Activated naive CD4-positive, alpha-beta T cell treated with anti-CD3 and anti-CD28 coated beads for 36 hours (primary cell): ENCODE measurements around the gene NAA10. TPM values are rescaled to one million over a fixed set of nuclear protein-coding genes. Genes with fewer than 3 reads are reported as not detected.

ENCODE experiments used
- CTCF ChIA-PET: fragments of 350-600 bp; sonication (Branson Sonifier 250); formaldehyde crosslinking; loops from one replicate; lab custom pipeline; 2021; ENCODE audit warnings: antibody characterized with exemption; lab: Charles Lee
- DNase-seq: peaks from one replicate; pipeline ENCODE4 v3.0.0-alpha.2; 2020
- H3K27ac Mint-ChIP-seq: one replicate; pipeline ENCODE4 v1.8.0; 2021; ENCODE audit warnings: mild to moderate bottlenecking, mixed read lengths
- H3K27me3 Mint-ChIP-seq: one replicate; pipeline ENCODE4 v1.8.0; 2021; ENCODE audit warnings: low read depth, mixed read lengths
- H3K36me3 Mint-ChIP-seq: one replicate; pipeline ENCODE4 v1.8.0; 2021; ENCODE audit warnings: low read depth, mixed read lengths
- H3K4me1 Mint-ChIP-seq: one replicate; pipeline ENCODE4 v1.8.0; 2021; ENCODE audit warnings: low read depth, mixed read lengths
- H3K4me3 Mint-ChIP-seq: one replicate; pipeline ENCODE4 v1.8.0; 2021; ENCODE audit warnings: mild to moderate bottlenecking, moderate library complexity, mixed read lengths
- H3K9me3 Mint-ChIP-seq: one replicate; pipeline ENCODE4 v1.8.0; 2021; ENCODE audit warnings: mixed read lengths
- intact Hi-C: fragments of 100-400 bp; cut with micrococcal nuclease; formaldehyde crosslinking; loops from one replicate; pipeline ENCODE4 v1.15.1; 2023
- total RNA-seq, 2 experiments: library from RNA; stranded (reverse); gene quantifications; one replicate each; pipeline ENCODE4 v1.2.3, GENCODE V29; 2021

The NAA10 gene
- total RNA-seq, 2 experiments from 2014 or later, result 120 to 121 TPM

- intact Hi-C loops, result loop anchor here (1.0 to 5.0 kb wide), 9 partner anchors 13 to 506 kb away; partner anchors contain the start of genes ABCD1, BCAP31, HAUS7 and IDH3G
- no peaks in the 10 kb centered on the region for H3K9me3 Mint-ChIP-seq
- peaks cover 31% of the 10 kb centered on the region for H3K4me1 Mint-ChIP-seq
- no peaks in the 10 kb centered on the region for H3K27me3 Mint-ChIP-seq
- CTCF ChIA-PET, result interaction anchor here (0.6 to 1.8 kb wide), 4 partner anchors 9 to 77 kb away, joined by 3 to 6 read pairs (median 3); no protein-coding TSS in a partner anchor
- peak; percentile 91 for DNase-seq
- H3K27ac Mint-ChIP-seq, result peak within 1 kb of the TSS; percentile 100
- H3K36me3 Mint-ChIP-seq, result peaks cover 26% of the 10 kb centered on the region
- peak within 1 kb of the TSS; percentile 100 for H3K4me3 Mint-ChIP-seq
Measured at GRCh38 chrX:153971450-153972367, 36.9 kb upstream of the NAA10 start, which contains the start of gene HCFC1. Gene HCFC1, minus strand, starts transcription at chrX:153971818. Its CDS starts 978 bp downstream, at chrX:153970840.

GRCh38 chrX:153971124-153971449, 36.2 kb upstream of the NAA10 start:
- Mint-ChIP-seq H3K27ac (peak overlapping the region; percentile 100), H3K4me1 (peaks cover 37% of the 10 kb centered on the region), H3K9me3 (no peaks in the 10 kb centered on the region), H3K36me3 (peaks cover 26% of the 10 kb centered on the region), H3K4me3 (peak overlapping the region; percentile 100), H3K27me3 (no peaks in the 10 kb centered on the region)
- DNase-seq, result peak; percentile 90
- intact Hi-C loops, result loop anchor here (1.0 to 5.0 kb wide), 6 partner anchors 43 to 506 kb away; partner anchors contain the start of genes ABCD1, BCAP31, HAUS7 and IDH3G
- CTCF ChIA-PET, result interaction anchor here (0.6 to 1.8 kb wide), 4 partner anchors 10 to 78 kb away, joined by 3 to 6 read pairs (median 3); no protein-coding TSS in a partner anchor

GRCh38 chrX:153970357-153971123, 35.7 kb upstream of the NAA10 start:
- H3K4me3 Mint-ChIP-seq, result peak overlapping the region; percentile 100
- H3K27ac Mint-ChIP-seq, result peak overlapping the region; percentile 100
- intact Hi-C loops, result loop anchor here (1.0 to 5.0 kb wide), 6 partner anchors 42 to 507 kb away; partner anchors contain the start of genes ABCD1, BCAP31, HAUS7 and IDH3G
- CTCF ChIA-PET, result interaction anchor here (0.6 to 1.8 kb wide), 3 partner anchors 10 to 50 kb away, joined by 3 to 6 read pairs (median 3); no protein-coding TSS in a partner anchor
- no peaks in the 10 kb centered on the region for H3K27me3 Mint-ChIP-seq
- H3K36me3 Mint-ChIP-seq, result peaks cover 26% of the 10 kb centered on the region
- H3K4me1 Mint-ChIP-seq, result peaks cover 36% of the 10 kb centered on the region
- no peaks in the 10 kb centered on the region for H3K9me3 Mint-ChIP-seq
- peak; percentile 39 for DNase-seq

- CTCF ChIA-PET, result interaction anchor here (0.7 to 4.2 kb wide), 2 partner anchors 22 to 60 kb away, joined by 3 to 32 read pairs; no protein-coding TSS in a partner anchor
- Mint-ChIP-seq H3K4me1 (peaks cover 36% of the 10 kb centered on the region), H3K4me3 (peak overlapping the region; percentile 100), H3K36me3 (peaks cover 26% of the 10 kb centered on the region), H3K27ac (peak overlapping the region; percentile 100), H3K27me3 (no peaks in the 10 kb centered on the region), H3K9me3 (no peaks in the 10 kb centered on the region)
- DNase-seq, result peak; percentile 38
- intact Hi-C loops, result loop anchor here (2.0 to 5.0 kb wide), 3 partner anchors 245 to 507 kb away; partner anchors contain the start of genes ABCD1, BCAP31, HAUS7 and LAGE3
Measured at GRCh38 chrX:153969904-153970356, 35.1 kb upstream of the NAA10 start.

GRCh38 chrX:153969125-153969903, 34.5 kb upstream of the NAA10 start:
- H3K27me3 Mint-ChIP-seq, result no peaks in the 10 kb centered on the region
- peaks cover 32% of the 10 kb centered on the region for H3K4me1 Mint-ChIP-seq
- H3K27ac Mint-ChIP-seq, result peak overlapping the region; percentile 100
- H3K9me3 Mint-ChIP-seq, result no peaks in the 10 kb centered on the region
- H3K4me3 Mint-ChIP-seq, result peak overlapping the region; percentile 100
- CTCF ChIA-PET, result interaction anchor here (0.7 to 4.2 kb wide), 2 partner anchors 21 to 60 kb away, joined by 3 to 32 read pairs; no protein-coding TSS in a partner anchor
- DNase-seq, result no peak
- H3K36me3 Mint-ChIP-seq, result peaks cover 26% of the 10 kb centered on the region
- intact Hi-C loops, result no loop called here

GRCh38 chrX:153968754-153969124, 33.9 kb upstream of the NAA10 start:
- Mint-ChIP-seq H3K4me1 (peaks cover 28% of the 10 kb centered on the region), H3K4me3 (peak overlapping the region; percentile 100), H3K9me3 (no peaks in the 10 kb centered on the region), H3K27me3 (no peaks in the 10 kb centered on the region), H3K27ac (peak overlapping the region; percentile 96), H3K36me3 (peaks cover 23% of the 10 kb centered on the region)
- CTCF ChIA-PET, result interaction anchor here (0.7 to 4.2 kb wide), 3 partner anchors 21 to 52 kb away, joined by 3 to 32 read pairs (median 3); no protein-coding TSS in a partner anchor
- peak; percentile 58 for DNase-seq
- intact Hi-C loops, result no loop called here

- DNase-seq, result no peak
- peak overlapping the region; percentile 100 for H3K4me3 Mint-ChIP-seq
- peak overlapping the region; percentile 96 for H3K27ac Mint-ChIP-seq
- CTCF ChIA-PET, result interaction anchor here (0.7 to 4.2 kb wide), 4 partner anchors 20 to 52 kb away, joined by 3 to 32 read pairs (median 4); no protein-coding TSS in a partner anchor
- H3K4me1 Mint-ChIP-seq, result peaks cover 28% of the 10 kb centered on the region
- no peaks in the 10 kb centered on the region for H3K27me3 Mint-ChIP-seq
- H3K36me3 Mint-ChIP-seq, result peaks cover 23% of the 10 kb centered on the region
- intact Hi-C loops, result no loop called here
- H3K9me3 Mint-ChIP-seq, result no peaks in the 10 kb centered on the region
Measured at GRCh38 chrX:153968255-153968654, 33.4 kb upstream of the NAA10 start.

- H3K9me3 Mint-ChIP-seq, result no peaks in the 10 kb centered on the region
- CTCF ChIA-PET, result interaction anchor here (0.7 to 4.2 kb wide), 4 partner anchors 19 to 53 kb away, joined by 3 to 32 read pairs (median 4); no protein-coding TSS in a partner anchor
- intact Hi-C loops, result loop anchor here (1.0 to 2.0 kb wide), 3 partner anchors 20 to 83 kb away; no protein-coding TSS in a partner anchor
- H3K27ac Mint-ChIP-seq, result peak overlapping the region; percentile 96
- H3K4me1 Mint-ChIP-seq, result peaks cover 28% of the 10 kb centered on the region
- H3K4me3 Mint-ChIP-seq, result peak overlapping the region; percentile 100
- no peaks in the 10 kb centered on the region for H3K27me3 Mint-ChIP-seq
- peak; percentile 63 for DNase-seq
- H3K36me3 Mint-ChIP-seq, result peaks cover 23% of the 10 kb centered on the region
Measured at GRCh38 chrX:153967536-153968224, 32.8 kb upstream of the NAA10 start.

- CTCF ChIA-PET, result interaction anchor here (0.8 to 4.2 kb wide), 6 partner anchors 13 to 204 kb away, joined by 3 to 32 read pairs (median 3); no protein-coding TSS in a partner anchor
- peak overlapping the region; percentile 96 for H3K27ac Mint-ChIP-seq
- intact Hi-C loops, result loop anchor here (1.0 to 2.0 kb wide), 3 partner anchors 20 to 84 kb away; no protein-coding TSS in a partner anchor
- peak overlapping the region; percentile 100 for H3K4me3 Mint-ChIP-seq
- peaks cover 25% of the 10 kb centered on the region for H3K36me3 Mint-ChIP-seq
- no peaks in the 10 kb centered on the region for H3K9me3 Mint-ChIP-seq
- peaks cover 28% of the 10 kb centered on the region for H3K4me1 Mint-ChIP-seq
- DNase-seq, result peak; percentile 63
- H3K27me3 Mint-ChIP-seq, result no peaks in the 10 kb centered on the region
Measured at GRCh38 chrX:153966841-153967535, 32.2 kb upstream of the NAA10 start.

- CTCF ChIA-PET, result interaction anchor here (0.8 to 4.2 kb wide), 6 partner anchors 13 to 203 kb away, joined by 3 to 32 read pairs (median 3); no protein-coding TSS in a partner anchor
Measured at GRCh38 chrX:153966283-153966688, 31.4 kb upstream of the NAA10 start.

More at GRCh38 chrX:153966283-153966688, 31.4 kb upstream of the NAA10 start:
- intact Hi-C loops, result loop anchor here (2.0 kb wide), 1 partner anchor 85 kb away; no protein-coding TSS in a partner anchor
- DNase-seq, result no peak
- peaks cover 24% of the 10 kb centered on the region for H3K36me3 Mint-ChIP-seq
- peaks cover 28% of the 10 kb centered on the region for H3K4me1 Mint-ChIP-seq
- H3K9me3 Mint-ChIP-seq, result no peaks in the 10 kb centered on the region
- no peaks in the 10 kb centered on the region for H3K27me3 Mint-ChIP-seq
- H3K4me3 Mint-ChIP-seq, result peak overlapping the region; percentile 100
- peak overlapping the region; percentile 96 for H3K27ac Mint-ChIP-seq
